ENCODE data around the gene NABP1.
"Not testable (repeated sequence)": the region's sequence is repeated elsewhere in the genome, so short reads cannot be mapped to it uniquely, and the experiment has no call there.

NABP1 gene, protein sequence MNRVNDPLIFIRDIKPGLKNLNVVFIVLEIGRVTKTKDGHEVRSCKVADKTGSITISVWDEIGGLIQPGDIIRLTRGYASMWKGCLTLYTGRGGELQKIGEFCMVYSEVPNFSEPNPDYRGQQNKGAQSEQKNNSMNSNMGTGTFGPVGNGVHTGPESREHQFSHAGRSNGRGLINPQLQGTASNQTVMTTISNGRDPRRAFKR

DNA sequence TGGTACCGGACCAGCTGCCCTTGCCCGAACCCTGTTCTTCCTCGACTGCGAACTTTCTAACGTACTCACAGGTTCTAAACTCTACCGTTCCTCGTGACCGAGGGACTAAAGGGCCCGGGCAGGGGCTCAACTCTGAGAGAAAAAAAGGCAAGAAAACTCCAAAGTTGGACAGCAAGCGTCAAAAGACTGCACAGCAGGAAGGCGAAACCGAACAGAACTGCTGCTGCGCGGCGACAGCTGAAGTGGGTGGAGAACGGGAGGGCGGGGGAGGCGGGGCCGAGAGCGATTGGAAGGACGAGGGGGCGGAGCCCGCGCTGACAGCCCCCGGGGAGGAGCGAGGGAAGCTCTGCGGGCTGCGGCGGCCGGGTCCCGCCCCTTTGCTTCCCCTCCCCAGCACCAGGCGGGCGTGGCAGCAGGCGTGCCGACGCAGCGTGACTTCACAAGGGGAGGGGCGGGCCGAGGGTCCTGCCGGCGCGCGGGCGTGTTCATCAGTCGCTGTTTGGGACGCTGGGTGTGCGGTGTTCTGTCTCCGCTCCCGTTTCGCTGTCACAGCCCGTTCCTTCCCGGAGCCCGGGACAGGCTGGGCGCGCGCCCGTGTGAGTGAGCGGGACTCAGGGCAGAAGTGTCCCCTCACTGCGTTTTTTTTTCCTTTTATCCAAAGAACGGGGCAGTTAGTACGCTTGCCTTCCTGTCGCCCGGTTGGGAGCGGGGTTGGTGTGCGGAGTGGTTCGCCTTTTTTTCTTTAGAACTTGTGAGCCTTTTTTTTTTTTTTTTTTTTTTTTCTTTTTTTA lies at the start of gene NABP1:
Gene NABP1 (plus strand): TSS at position 491 of the 791 bp plus-strand sequence. CDS start 479 bp downstream, outside the sequence.
- peak; percentile 96 to 98 for DNase-seq (ENCODE audit: low read depth in 2 of 2)

DNA sequence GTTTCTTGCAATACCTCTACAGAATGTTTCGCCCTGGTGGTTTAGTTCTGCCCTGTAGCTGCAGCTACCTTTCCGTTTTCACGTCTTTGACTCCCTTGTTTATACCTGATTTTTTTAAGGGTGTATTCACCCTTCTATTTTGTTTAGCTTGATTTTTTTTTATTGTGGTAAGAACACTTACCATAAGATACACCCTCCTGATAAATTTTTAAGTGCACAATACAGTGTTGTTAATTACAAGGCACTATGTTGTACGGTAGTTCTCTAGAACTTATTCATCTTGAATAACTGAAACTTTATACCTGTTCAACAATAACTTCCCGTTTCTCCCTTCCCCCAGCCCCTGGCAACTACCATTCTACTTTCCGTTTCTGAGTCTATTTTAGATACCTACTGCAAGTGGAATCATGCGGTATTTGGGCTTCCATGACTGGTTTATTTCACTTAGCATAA lies 48.9 kb upstream of the NABP1 start:
- DNase-seq (ENCODE audit: low read depth in 2 of 2), result no peak

DNA sequence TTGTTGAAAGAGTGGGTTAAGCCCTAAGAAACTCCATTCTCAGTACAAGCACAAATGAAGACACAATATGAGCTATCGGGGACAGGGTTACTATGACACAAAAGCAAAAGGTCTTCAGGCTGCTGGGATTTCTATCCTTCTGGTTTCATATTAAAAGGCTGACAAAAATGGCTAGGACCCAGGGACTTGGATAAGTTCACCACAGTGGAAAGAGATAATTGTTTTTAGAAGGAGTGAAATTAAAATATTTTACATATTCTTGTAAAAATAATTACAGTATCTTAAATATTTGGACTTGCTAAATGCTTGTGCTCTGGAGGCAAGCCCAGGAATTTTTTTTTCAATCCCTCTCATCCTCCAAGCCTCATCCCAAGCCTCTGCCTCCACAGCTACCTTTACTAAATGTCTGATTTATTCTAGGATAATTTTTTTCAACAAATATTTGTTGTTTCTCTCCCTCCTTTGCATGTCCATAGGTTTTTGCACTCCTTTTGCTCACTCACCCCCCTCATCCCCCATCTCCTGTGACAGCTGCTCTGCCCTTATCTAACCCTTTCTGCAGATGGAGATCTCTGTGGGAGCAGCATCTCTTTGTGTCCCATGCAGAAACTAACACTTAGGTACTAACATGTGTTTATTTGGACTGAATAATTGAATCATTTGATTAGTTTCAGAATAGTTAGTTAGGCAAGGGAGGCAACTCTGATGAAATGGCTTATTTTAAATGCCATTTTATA lies 47.8 kb upstream of the NABP1 start:
- no peak for DNase-seq (ENCODE audit: low read depth in 2 of 2)

DNA sequence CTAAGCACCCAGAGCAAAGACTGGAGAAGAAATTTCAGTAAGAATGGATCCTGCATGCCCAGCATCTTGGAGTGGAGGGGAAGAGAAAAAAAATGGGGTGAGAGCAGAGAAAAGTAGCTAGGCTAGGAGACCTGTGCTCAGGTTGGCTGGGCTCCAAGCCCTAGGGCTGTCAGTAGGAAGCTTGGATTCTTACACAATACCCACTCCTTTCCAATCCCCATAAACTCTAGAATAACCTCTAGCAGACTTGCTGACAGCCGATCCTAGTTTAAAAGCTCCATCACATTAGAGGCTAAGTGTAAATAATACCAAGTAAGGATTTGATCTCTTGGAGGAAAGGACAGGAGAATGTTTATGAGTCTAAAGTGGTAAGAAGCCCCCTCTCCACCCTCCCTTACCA lies 46.2 kb upstream of the NABP1 start:
- no peak for DNase-seq (ENCODE audit: low read depth in 2 of 2)

DNA sequence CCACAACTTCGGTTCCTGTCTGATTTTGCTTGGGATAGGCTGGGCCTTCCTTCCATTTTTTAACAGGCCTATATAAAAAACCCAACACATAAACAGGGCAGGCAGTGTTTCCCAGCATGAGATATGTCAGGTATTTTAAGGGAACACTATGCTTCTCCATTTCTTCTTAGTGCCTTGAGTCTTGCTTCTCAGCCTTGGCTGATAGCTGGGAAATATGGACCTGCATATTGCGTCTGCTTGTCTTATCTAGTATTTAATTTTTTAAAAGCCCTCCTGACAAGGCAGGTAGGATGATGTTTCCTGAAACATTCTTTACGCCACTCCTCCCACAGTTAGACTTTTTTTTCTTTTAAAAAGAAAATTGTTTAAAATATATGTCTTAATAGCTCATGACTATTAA lies 45.5 kb upstream of the NABP1 start:
- DNase-seq (ENCODE audit: low read depth in 2 of 2), result no peak

DNA sequence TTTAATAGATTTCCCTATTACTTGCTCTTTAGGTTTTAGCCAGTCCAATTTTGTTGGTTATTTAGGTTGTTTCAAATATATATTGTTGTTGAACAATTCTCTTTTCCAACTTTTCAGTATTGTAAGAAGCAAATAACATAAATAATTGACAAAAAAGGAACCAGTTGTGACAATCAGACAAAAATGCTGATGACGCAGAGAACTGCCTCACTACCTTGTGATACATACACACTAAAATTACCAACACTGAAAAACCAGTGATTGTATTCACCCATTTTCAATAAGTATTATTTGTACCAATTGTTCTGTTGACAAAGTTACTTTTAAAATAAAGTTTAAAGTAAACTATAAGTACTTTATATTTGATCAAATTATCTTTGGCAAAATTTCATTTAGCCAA lies 43.1 kb upstream of the NABP1 start:
- DNase-seq (ENCODE audit: low read depth in 2 of 2), result no peak

DNA sequence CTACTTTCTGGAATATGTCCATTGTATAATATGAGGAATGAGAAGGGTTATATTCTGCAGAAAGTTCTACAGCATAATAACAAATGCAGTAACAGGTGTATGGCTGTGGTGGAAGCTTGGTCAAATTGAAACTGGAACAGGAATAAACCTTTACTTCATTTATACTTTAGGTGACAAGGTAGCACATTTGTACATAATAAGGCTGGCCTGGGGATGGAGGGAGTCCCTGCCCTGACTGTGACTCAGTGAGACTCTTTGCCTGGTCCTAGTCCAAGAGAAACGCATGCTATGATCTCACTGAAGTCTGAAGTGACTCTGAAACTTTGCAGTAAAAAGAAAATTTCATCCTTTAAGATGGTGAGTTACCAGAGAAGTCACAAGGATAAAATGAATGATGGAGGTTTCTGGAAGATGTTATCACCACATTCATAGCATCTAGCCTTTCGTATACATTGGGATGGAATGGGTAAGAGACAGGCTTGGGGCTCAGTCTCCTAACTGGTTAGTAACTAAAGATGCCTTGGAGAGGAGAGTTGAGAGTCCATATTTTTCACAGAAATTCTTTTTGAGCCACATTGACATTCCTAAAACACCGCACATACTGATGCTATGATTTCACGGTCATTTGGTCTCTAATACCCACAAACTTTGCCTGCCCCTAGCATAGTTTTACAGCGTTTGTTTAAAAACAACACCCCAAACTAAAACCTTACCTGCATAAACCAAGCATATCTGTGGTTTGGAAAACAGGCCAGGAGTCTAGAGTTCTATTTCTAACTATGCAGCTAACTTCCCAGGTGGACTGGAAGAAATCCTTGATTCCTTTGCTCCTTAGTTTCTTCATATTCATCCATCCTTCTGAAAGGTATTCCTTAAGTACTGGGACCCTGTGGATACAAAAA lies 42.4 kb upstream of the NABP1 start:
- DNase-seq (ENCODE audit: low read depth in 2 of 2), result no peak

DNA sequence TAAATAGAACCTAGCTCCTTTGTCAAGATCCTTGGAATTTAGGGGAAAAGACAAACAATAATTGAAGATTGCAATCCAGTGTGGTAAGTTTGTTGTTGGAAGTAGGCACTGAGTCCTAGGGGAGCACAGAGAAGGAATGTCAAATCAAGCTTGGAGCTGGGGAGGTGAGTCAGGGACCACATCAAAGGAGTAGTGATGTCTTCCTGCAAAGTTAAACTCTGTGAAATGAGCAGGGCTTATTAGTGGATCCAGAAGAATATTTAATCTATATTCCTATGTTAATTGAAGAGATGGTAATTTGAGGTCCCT lies 41.7 kb upstream of the NABP1 start:
- DNase-seq (ENCODE audit: low read depth in 2 of 2), result no peak

DNA sequence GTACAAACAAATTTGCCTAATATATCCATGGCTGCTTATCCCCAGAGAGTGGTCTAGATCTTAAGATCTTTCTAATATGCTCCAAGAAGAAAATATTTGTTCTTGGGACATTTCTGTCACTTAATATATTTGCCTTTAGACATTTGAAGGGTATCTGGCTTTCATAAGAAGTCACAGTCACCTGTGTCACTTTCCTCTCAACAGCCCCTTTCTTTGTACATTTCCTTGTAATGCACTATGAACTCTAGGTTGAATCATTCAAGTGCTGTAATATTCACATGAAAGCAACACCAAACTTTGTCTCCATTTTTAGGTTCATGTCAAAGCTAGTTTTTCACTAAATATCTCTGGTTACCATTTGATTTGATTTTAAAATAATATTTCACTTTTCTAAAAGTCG lies 41.4 kb upstream of the NABP1 start:
- no peak for DNase-seq (ENCODE audit: low read depth in 2 of 2)

DNA sequence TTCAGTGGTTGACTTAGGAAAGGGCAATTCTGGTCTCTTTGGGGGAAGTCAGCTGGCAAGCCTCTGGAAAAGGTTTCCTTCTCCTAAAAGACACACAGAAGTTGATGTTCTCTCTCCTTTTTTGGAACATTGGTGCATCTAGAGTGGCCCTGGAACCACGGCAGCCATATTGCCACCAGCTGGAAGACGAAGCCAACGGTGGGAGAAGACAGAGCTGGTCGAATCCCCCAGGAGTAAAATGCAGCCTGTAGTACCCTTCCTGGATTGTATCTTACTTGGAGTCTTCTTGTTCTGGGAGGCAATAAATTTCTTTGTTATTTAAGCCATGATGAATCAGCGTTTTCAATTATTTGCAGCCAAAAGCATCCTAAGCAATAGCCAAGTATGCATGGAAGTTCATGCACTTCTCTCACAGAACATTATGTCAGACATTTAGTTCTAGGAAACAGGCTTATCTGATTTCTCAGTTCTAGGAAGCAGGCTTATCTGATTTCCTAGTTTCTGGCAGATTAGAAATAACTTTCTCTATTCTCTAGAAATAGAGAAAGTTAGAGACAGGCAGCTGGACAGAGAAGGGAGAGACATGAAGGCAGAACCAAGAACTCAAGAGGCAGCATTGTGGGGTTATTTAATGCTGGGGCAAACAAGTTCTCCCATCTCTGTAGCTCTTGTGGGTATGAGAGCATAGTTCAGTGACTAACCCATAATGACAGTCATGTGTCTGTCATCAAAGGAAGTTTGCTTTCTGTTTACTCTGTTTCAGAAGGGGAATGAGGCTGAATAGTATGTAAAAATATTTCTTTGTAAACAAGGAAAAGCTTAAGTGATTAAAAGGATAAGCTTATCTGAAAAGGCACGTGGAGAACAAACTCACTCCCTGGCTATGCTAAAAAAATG lies 40.5 kb upstream of the NABP1 start:
- DNase-seq (ENCODE audit: low read depth in 2 of 2), result no peak

DNA sequence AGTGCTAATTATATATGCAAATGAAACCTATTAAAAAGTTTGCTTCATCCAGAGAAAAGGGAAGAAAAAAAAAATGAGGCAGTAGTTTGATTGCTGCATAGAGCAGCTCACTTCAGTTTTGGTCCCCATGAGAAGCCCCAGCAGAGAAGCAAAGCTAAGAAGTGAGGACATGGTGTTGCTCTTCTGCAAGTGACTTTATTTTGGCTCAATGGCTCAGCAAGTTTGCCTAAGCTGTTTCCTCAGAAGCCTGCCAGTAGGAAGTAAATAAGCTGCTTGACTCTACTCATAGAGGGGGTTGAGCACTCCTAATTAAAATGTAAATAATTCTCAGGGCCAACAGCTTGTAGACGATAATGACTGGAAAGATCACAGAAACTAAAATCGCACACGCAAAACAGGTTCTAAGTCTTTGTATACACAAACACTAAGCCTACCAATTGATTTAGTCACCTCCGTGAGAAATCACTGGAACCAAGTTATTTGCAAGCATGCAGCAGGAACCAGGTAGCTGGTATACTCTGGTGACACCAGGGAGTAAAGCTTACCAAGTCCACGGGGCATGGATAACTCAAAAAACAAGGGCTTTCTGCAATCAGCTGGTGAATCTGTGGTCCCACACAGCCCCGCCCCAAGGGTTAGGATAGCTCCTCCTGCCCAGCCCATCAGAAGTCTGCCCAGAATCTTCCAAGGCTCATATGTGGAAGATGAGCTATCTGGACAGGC lies 39.7 kb upstream of the NABP1 start:
- no peak for DNase-seq (ENCODE audit: low read depth in 2 of 2)

DNA sequence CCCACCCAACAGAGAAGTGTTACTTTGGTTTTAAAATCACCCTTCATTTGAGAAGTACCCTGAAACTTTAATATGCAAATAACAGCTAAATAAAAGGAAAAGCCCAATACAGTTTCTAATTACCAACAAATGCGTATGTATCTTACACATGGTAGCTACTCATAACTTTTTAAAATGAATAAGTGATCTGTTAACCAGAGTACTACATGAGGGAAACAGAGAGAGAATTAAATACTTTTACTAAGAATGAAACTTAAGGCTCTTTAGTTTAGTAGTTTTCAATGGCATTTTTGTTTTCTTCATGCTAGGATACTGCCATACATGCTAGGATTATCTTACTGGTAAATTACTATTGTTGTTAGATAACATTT lies 39.1 kb upstream of the NABP1 start:
- DNase-seq (ENCODE audit: low read depth in 2 of 2), result no peak

DNA sequence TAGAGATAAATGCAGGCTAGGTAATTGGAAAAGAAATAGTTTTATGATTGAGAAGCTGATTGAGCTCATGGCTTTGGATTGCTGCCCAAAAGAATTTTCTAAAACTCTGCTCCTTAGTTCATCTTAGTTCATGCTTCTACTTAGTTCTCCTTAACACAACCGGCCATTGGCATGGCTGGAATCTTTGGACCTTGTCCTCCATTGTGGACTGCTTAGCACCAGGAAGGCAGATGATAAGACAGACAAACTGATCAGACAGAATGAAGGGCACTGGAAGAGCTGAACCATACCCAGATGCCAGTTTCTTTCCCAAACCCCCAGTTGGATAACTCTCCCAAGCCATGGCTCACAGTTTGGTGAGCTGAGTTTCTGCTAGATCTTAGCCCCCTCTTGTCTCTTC lies 36.3 kb upstream of the NABP1 start:
- no peak for DNase-seq (ENCODE audit: low read depth in 2 of 2)

DNA sequence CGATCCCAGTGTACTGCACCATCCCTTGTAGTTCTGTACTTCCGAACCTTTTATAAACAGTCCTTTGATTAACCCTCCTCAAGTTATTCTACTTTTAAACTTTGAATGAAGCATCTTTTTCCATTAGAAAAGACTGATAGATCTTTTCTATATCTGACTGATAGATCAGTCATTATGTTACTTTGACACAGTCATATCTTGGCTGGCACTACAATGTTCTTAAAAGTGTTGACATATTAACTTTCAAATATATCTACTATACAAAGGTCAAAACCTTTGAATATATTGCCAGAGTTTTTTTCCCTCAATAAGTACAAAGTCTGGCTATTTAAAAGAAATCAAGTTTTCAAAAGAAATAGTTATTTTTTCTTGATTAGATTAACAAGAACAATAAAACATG lies 35.4 kb upstream of the NABP1 start:
- no peak for DNase-seq (ENCODE audit: low read depth in 2 of 2)

DNA sequence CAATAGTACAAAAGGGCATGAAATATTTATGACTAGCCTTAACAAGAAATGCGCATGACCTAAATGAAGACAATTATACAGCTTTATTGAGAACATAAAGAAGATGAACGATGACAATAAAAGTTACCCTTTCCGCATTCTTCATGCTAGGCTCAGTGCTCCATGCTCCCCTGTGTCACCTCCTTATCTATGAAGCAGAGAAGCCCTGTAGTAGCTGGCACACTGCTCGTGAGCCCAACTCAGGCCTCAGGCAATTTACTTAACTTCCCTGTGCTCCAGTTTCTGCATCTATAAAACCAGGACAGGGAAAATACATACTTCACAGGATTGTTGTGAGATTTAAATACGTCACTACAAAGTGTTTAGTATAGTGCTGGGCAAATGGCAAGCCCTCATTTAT lies 34.5 kb upstream of the NABP1 start:
- no peak for DNase-seq (ENCODE audit: low read depth in 2 of 2)

DNA sequence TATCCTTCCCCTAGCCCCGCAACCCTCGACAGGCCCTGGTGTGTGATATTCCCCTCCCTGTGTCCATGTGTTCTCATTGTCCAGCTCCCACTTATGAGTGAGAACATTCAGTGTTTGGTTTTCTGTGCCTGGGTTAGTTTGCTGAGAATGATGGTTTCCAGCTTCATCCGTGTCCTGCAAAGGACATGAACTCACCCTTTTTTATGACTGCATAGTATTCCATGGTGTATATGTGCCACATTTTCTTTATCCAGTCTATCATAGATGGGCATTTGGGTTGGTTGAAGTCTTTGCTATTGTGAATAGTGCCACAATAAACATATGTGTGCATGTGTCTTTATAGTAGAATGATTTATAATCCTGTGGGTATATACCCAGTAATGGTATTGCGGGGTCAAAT lies 33.3 kb upstream of the NABP1 start:
- DNase-seq (ENCODE audit: low read depth in 2 of 2), result not testable (repeated sequence)

DNA sequence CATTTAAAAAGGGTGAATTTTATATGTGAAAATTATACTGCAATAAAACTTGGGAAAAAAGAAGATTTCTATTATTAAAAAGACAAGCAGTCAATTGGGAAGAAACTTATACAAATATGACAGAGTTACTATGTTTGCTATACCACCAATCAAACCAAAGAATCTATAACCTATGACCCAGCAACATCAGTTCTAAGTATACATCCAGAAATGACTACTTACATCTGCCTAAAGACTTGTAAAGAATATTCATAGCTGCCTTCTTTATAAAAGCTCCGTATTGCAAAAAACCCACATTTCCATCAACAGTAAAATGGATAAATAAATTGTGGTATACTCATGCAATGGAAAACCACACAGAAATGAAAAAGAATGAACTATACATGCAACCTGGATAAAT lies 32.9 kb upstream of the NABP1 start:
- DNase-seq (ENCODE audit: low read depth in 2 of 2), result no peak

DNA sequence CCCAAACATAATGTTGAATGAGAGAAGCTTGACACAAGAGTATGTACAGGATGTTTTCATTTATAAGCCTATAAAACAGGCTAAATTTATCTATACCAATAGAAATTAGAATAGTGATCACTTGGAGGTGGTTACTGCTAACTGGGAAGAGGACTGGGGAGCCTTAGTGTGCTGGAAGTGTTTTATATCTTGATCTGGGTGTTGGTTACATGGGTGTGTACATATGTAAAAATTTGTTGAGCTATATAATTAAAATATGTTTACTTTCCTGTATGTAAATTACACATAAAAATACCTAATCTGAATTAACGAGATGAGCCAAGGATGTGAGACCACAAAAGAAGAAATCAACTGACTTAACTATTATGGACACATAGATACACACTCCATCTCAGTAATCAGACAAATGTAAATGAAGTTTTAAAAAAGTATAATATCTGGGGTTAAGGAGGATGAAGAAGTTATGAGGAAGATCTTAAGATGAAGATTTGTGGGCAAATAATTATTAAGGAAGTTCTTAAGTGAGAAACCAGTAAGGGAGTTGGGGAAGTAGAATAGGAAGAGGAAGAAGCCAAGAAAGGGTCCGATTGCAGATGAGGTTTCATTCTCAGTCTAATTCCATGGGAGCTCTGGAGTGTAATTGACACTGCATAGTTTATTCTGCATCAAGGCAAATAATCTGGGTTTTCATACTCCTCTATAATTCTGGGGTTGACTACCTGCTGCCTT lies 32.3 kb upstream of the NABP1 start:
- DNase-seq (ENCODE audit: low read depth in 2 of 2), result no peak

DNA sequence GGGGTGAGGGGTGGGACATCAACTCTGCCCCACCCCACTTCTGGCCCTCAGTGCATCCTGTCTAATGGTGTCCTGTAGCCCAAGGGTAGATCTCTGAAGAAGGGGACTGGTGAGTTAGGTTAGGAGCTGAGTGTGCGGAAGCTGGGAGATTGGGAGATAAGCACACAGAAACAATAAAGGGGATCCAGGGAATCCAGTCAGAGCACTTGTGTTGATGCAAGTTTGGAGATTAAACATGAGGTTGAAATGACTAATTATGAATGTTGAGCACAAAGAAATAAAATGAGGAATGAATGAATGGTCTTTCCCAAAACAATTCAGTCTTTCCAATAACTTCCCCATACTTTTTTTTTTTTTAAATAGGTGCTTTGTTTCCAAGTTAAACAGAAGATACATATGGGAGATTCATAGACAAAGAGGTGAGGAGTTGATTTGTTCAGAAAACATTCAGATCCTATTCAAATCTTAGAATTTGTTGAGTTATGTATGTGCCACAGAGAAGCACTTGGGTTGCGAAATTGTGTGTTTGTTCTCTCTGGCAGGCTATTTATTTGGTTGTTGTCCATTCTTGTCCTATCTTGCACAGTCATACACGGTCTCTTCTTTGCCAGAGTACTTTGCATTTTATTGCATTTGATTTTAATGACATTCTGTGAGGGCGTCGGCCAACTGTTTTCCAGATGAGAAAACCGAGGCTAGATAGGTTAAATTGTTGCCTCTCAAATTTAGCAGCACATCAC lies 31.6 kb upstream of the NABP1 start:
- no peak for DNase-seq (ENCODE audit: low read depth in 2 of 2)
